ENCODE measurements around the gene ZSCAN23. TPM values are rescaled to one million over a fixed set of nuclear protein-coding genes. Genes with fewer than 3 reads are reported as not detected.
A peak's percentile ranks its signal among the peaks of the same experiment; 100 is the strongest.

ZSCAN23 gene
- total RNA-seq, 1 experiment from 2014 or later, result 3.0 TPM

- intact Hi-C loops (cut with micrococcal nuclease), result no loop called here
- Mint-ChIP-seq H3K27me3 (ENCODE audit: insufficient read depth, unreplicated experiment) (no peaks in the 10 kb centered on the region), H3K4me1 (ENCODE audit: insufficient read depth, unreplicated experiment) (peaks cover 16% of the 10 kb centered on the region), H3K9me3 (ENCODE audit: unreplicated experiment) (no peaks in the 10 kb centered on the region), H3K27ac (ENCODE audit: low read depth, unreplicated experiment) (no peak overlapping the region), H3K4me3 (ENCODE audit: unreplicated experiment) (no peak overlapping the region), H3K36me3 (ENCODE audit: insufficient read depth, unreplicated experiment) (peaks cover 8% of the 10 kb centered on the region)
- TF ChIP-seq CTCF (IDR thresholded peaks at IDR 0.05; ENCODE audit: unreplicated experiment), result no peak
- DNase-seq (ENCODE audit: unreplicated experiment), result no peak
- BruUV-seq (replicated peaks), result no TSS peak
- ChIA-PET CTCF (interaction anchor here (0.5 to 1.9 kb wide), 4 partner anchors 14 to 282 kb away, joined by 3 to 6 read pairs (median 3); no protein-coding TSS in a partner anchor), POLR2A (interaction anchor here (0.6 kb wide), 2 partner anchors 115 to 151 kb away, joined by 3 to 4 read pairs; no protein-coding TSS in a partner anchor)
These were observed 41.1 kb downstream of the ZSCAN23 start for GRCh38 chr6:28402197-28402596.

- peaks cover 26% of the 10 kb centered on the region for H3K4me1 Mint-ChIP-seq (ENCODE audit: insufficient read depth, unreplicated experiment)
- H3K9me3 Mint-ChIP-seq (ENCODE audit: unreplicated experiment), result no peaks in the 10 kb centered on the region
- no peaks in the 10 kb centered on the region for H3K27me3 Mint-ChIP-seq (ENCODE audit: insufficient read depth, unreplicated experiment)
- no TSS peak for BruUV-seq (replicated peaks)
- intact Hi-C loops (cut with micrococcal nuclease), result loop anchor here (2.0 kb wide), 1 partner anchor 42 kb away; the partner anchor contains the start of gene ZSCAN23
- peak; percentile 63 for DNase-seq (ENCODE audit: unreplicated experiment)
- CTCF ChIA-PET, result no interaction called here
- H3K36me3 Mint-ChIP-seq (ENCODE audit: insufficient read depth, unreplicated experiment), result peaks cover 14% of the 10 kb centered on the region
- H3K27ac Mint-ChIP-seq (ENCODE audit: low read depth, unreplicated experiment), result no peak overlapping the region
- TF ChIP-seq CTCF (IDR thresholded peaks at IDR 0.05; ENCODE audit: unreplicated experiment), result no peak
- POLR2A ChIA-PET, result interaction anchor here (1.0 kb wide), 2 partner anchors 22 to 88 kb away, joined by 3 to 4 read pairs; no protein-coding TSS in a partner anchor
- no peak overlapping the region for H3K4me3 Mint-ChIP-seq (ENCODE audit: unreplicated experiment)
These were observed 42.1 kb downstream of the ZSCAN23 start for GRCh38 chr6:28401172-28401571.

GRCh38 chr6:28400122-28400451 is 43.2 kb downstream of the ZSCAN23 start:
- H3K27ac Mint-ChIP-seq (ENCODE audit: low read depth, unreplicated experiment), result peak overlapping the region; percentile 85
- CTCF ChIA-PET, result interaction anchor here (0.7 kb wide), 1 partner anchor 180 kb away, joined by 3 read pairs; no protein-coding TSS in a partner anchor
- POLR2A ChIA-PET, result interaction anchor here (0.6 to 4.9 kb wide), 6 partner anchors 16 to 1867 kb away, joined by 3 to 32 read pairs (median 4); no protein-coding TSS in a partner anchor
- no peak for DNase-seq (ENCODE audit: unreplicated experiment)
- H3K4me1 Mint-ChIP-seq (ENCODE audit: insufficient read depth, unreplicated experiment), result peaks cover 36% of the 10 kb centered on the region
- H3K9me3 Mint-ChIP-seq (ENCODE audit: unreplicated experiment), result no peaks in the 10 kb centered on the region
- TF ChIP-seq CTCF (IDR thresholded peaks at IDR 0.05; ENCODE audit: unreplicated experiment), result no peak
- intact Hi-C loops (cut with micrococcal nuclease), result loop anchor here (2.0 kb wide), 1 partner anchor 43 kb away; the partner anchor contains the start of gene ZSCAN23
- BruUV-seq (replicated peaks), result TSS peak; percentile 89
- H3K27me3 Mint-ChIP-seq (ENCODE audit: insufficient read depth, unreplicated experiment), result no peaks in the 10 kb centered on the region
- peak overlapping the region; percentile 81 for H3K4me3 Mint-ChIP-seq (ENCODE audit: unreplicated experiment)
- peaks cover 17% of the 10 kb centered on the region for H3K36me3 Mint-ChIP-seq (ENCODE audit: insufficient read depth, unreplicated experiment)

- Mint-ChIP-seq H3K9me3 (ENCODE audit: unreplicated experiment) (no peaks in the 10 kb centered on the region), H3K36me3 (ENCODE audit: insufficient read depth, unreplicated experiment) (peaks cover 23% of the 10 kb centered on the region), H3K4me1 (ENCODE audit: insufficient read depth, unreplicated experiment) (peaks cover 36% of the 10 kb centered on the region), H3K27me3 (ENCODE audit: insufficient read depth, unreplicated experiment) (no peaks in the 10 kb centered on the region), H3K27ac (ENCODE audit: low read depth, unreplicated experiment) (peak within 1 kb of the TSS; percentile 85), H3K4me3 (ENCODE audit: unreplicated experiment) (peak within 1 kb of the TSS; percentile 81)
- ChIA-PET CTCF (interaction anchor here (0.7 kb wide), 1 partner anchor 181 kb away, joined by 3 read pairs; no protein-coding TSS in a partner anchor), POLR2A (interaction anchor here (0.6 to 4.9 kb wide), 7 partner anchors 13 to 1866 kb away, joined by 3 to 32 read pairs (median 3); no protein-coding TSS in a partner anchor)
- TF ChIP-seq CTCF (IDR thresholded peaks at IDR 0.05; ENCODE audit: unreplicated experiment), result no peak
- peak; percentile 78 for DNase-seq (ENCODE audit: unreplicated experiment)
- no TSS peak for BruUV-seq (replicated peaks)
- intact Hi-C loops (cut with micrococcal nuclease), result loop anchor here (2.0 kb wide), 1 partner anchor 43 kb away; the partner anchor contains the start of gene ZSCAN23
These were observed 43.8 kb downstream of the ZSCAN23 start, which contains the start of gene ZSCAN12 for GRCh38 chr6:28399350-28400121. ZSCAN12 (minus strand) TSS chr6:28399747; CDS start chr6:28398405, 1,342 bp downstream.

All from MCF 10A (cell line).